ENCODE measurements around the gene KRT6B.
A peak's percentile ranks its signal among the peaks of the same experiment; 100 is the strongest.
"Not testable (repeated sequence)": the region's sequence is repeated elsewhere in the genome, so short reads cannot be mapped to it uniquely, and the experiment has no call there.

The KRT6B gene

GRCh38 chr12:52415870-52416750, 35.8 kb downstream of the KRT6B start:
- H3K27ac Mint-ChIP-seq, result peak overlapping the region in 1 of 3 experiments; percentile 7
- peaks cover 6% of the 10 kb centered on the region for H3K4me1 Mint-ChIP-seq
- TF ChIP-seq CTCF (IDR thresholded peaks at IDR 0.05; ENCODE audit: unreplicated experiment in 3 of 3), result no peak
- no peaks in the 10 kb centered on the region for H3K36me3 Mint-ChIP-seq (ENCODE audit: low read depth)
- peaks cover 14% of the 10 kb centered on the region for H3K27me3 Mint-ChIP-seq (ENCODE audit: low read depth)
- H3K4me3 Mint-ChIP-seq, result no peak overlapping the region
- peaks cover 2% of the 10 kb centered on the region for H3K9me3 Mint-ChIP-seq

GRCh38 chr12:52414936-52415335, 37.0 kb downstream of the KRT6B start:
- Mint-ChIP-seq H3K4me3 (no peak overlapping the region), H3K36me3 (ENCODE audit: low read depth) (no peaks in the 10 kb centered on the region), H3K4me1 (peaks cover 12% of the 10 kb centered on the region), H3K9me3 (peaks cover 2% of the 10 kb centered on the region), H3K27ac (no peak overlapping the region), H3K27me3 (ENCODE audit: low read depth) (peaks cover 19% of the 10 kb centered on the region)
- TF ChIP-seq CTCF (IDR thresholded peaks at IDR 0.05; ENCODE audit: unreplicated experiment in 3 of 3), result no peak

GRCh38 chr12:52413782-52414345, 38.1 kb downstream of the KRT6B start:
- Mint-ChIP-seq H3K4me3 (no peak overlapping the region), H3K27ac (no peak overlapping the region), H3K36me3 (ENCODE audit: low read depth) (no peaks in the 10 kb centered on the region), H3K27me3 (ENCODE audit: low read depth) (peaks cover 19% of the 10 kb centered on the region), H3K9me3 (no peaks in the 10 kb centered on the region), H3K4me1 (peaks cover 12% of the 10 kb centered on the region)
- no peak for TF ChIP-seq CTCF (IDR thresholded peaks at IDR 0.05; ENCODE audit: unreplicated experiment in 3 of 3)

- H3K27me3 Mint-ChIP-seq (ENCODE audit: low read depth), result peaks cover 22% of the 10 kb centered on the region
- H3K4me3 Mint-ChIP-seq, result no peak overlapping the region
- no peaks in the 10 kb centered on the region for H3K36me3 Mint-ChIP-seq (ENCODE audit: low read depth)
- peaks cover 12% of the 10 kb centered on the region for H3K4me1 Mint-ChIP-seq
- no peak for TF ChIP-seq CTCF (IDR thresholded peaks at IDR 0.05; ENCODE audit: unreplicated experiment in 3 of 3)
- H3K27ac Mint-ChIP-seq, result no peak overlapping the region
- H3K9me3 Mint-ChIP-seq, result peaks cover 3% of the 10 kb centered on the region
Observed at GRCh38 chr12:52413202-52413601, 38.7 kb downstream of the KRT6B start.

- TF ChIP-seq CTCF (IDR thresholded peaks at IDR 0.05; ENCODE audit: unreplicated experiment in 3 of 3), result no peak
- Mint-ChIP-seq H3K9me3 (peaks cover 3% of the 10 kb centered on the region), H3K27ac (no peak overlapping the region)
Observed at GRCh38 chr12:52411815-52412214, 40.1 kb downstream of the KRT6B start.

GRCh38 chr12:52410589-52411248, 41.2 kb downstream of the KRT6B start:
- H3K27me3 Mint-ChIP-seq (ENCODE audit: low read depth), result peaks cover 23% of the 10 kb centered on the region
- not testable (repeated sequence) for H3K36me3 Mint-ChIP-seq (ENCODE audit: low read depth); H3K4me3 Mint-ChIP-seq

More at GRCh38 chr12:52411815-52412214, 40.1 kb downstream of the KRT6B start:
- no peak overlapping the region for H3K4me3 Mint-ChIP-seq
- H3K27me3 Mint-ChIP-seq (ENCODE audit: low read depth), result peaks cover 23% of the 10 kb centered on the region
- H3K36me3 Mint-ChIP-seq (ENCODE audit: low read depth), result no peaks in the 10 kb centered on the region
- H3K4me1 Mint-ChIP-seq, result peaks cover 12% of the 10 kb centered on the region

More at GRCh38 chr12:52410589-52411248, 41.2 kb downstream of the KRT6B start:
- H3K4me1 Mint-ChIP-seq, H3K9me3 Mint-ChIP-seq: not testable (repeated sequence)
- H3K27ac Mint-ChIP-seq, result peak overlapping the region in 1 of 3 experiments; percentile 31

All from nephron (organoid).